ENCODE data around the gene ZNHIT1. TPM values are rescaled to one million over a fixed set of nuclear protein-coding genes. Genes with fewer than 3 reads are reported as not detected.

ZNHIT1 gene
- 10 to 100 TPM; 40.7 to 53.3 (median 52.0) TPM for total RNA-seq

- intact Hi-C loops (cut with DNase I; ENCODE audit: low total_unique reads): no loop called here
Observed at GRCh38 chr7:101217388-101218235, at the start of gene ZNHIT1, which contains the start of gene PLOD3. Gene ZNHIT1 (plus strand): TSS chr7:101218165. CDS start chr7:101218196, 31 bp downstream. Gene PLOD3 (minus strand): TSS chr7:101217581. CDS start chr7:101217274, 307 bp downstream.

GRCh38 chr7:101168412-101169049 lies 49.4 kb upstream of the ZNHIT1 start:
- H3K27ac ChIP-seq: no peak overlapping the region
- H3K4me3 ChIP-seq: no peak overlapping the region
- H3K4me1 ChIP-seq: peaks cover 6 to 24% of the 10 kb centered on the region in 2 donors

More at GRCh38 chr7:101217388-101218235, at the start of gene ZNHIT1, which contains the start of gene PLOD3:
- peak; percentile 95 to 98 for DNase-seq
- no peaks in the 10 kb centered on the region for H3K9me3 ChIP-seq
- peak within 1 kb of the TSS; percentile 91 to 93 for H3K27ac ChIP-seq
- no peaks in the 10 kb centered on the region for H3K36me3 ChIP-seq
- H3K4me3 ChIP-seq: peak within 1 kb of the TSS; percentile 68 to 72
- TF ChIP-seq CTCF (IDR thresholded peaks at IDR 0.05) (peak; percentile 3 to 34 (median 16)), POLR2A (IDR thresholded peaks at IDR 0.05) (peak; percentile 9 to 33)
- H3K4me1 ChIP-seq: peaks cover 0 to 12% of the 10 kb centered on the region in 2 donors
- H3K27me3 ChIP-seq: no peaks in the 10 kb centered on the region

GRCh38 chr7:101169110-101169837 lies 48.7 kb upstream of the ZNHIT1 start:
- Histone ChIP-seq H3K9me3 (no peaks in the 10 kb centered on the region), H3K27ac (no peak overlapping the region), H3K4me3 (no peak overlapping the region), H3K4me1 (peaks cover 6 to 21% of the 10 kb centered on the region in 2 donors), H3K27me3 (peaks cover 54 to 78% of the 10 kb centered on the region in 2 donors), H3K36me3 (no peaks in the 10 kb centered on the region)
- intact Hi-C loops (cut with DNase I; ENCODE audit: low total_unique reads): no loop called here
- no peak for DNase-seq
- TF ChIP-seq POLR2A (IDR thresholded peaks at IDR 0.05) (no peak), CTCF (IDR thresholded peaks at IDR 0.05) (no peak)

More at GRCh38 chr7:101168412-101169049, 49.4 kb upstream of the ZNHIT1 start:
- H3K36me3 ChIP-seq: no peaks in the 10 kb centered on the region
- no peak for DNase-seq
- no peaks in the 10 kb centered on the region for H3K9me3 ChIP-seq
- no peak for TF ChIP-seq CTCF (IDR thresholded peaks at IDR 0.05)
- TF ChIP-seq POLR2A (IDR thresholded peaks at IDR 0.05): no peak
- intact Hi-C loops (cut with DNase I; ENCODE audit: low total_unique reads): no loop called here
- peaks cover 55 to 75% of the 10 kb centered on the region in 2 donors for H3K27me3 ChIP-seq

- peak; percentile 53 to 67 for DNase-seq
- Histone ChIP-seq H3K36me3 (no peaks in the 10 kb centered on the region), H3K27ac (no peak overlapping the region), H3K27me3 (peaks cover 52 to 80% of the 10 kb centered on the region in 2 donors), H3K9me3 (no peaks in the 10 kb centered on the region), H3K4me1 (peaks cover 3 to 17% of the 10 kb centered on the region in 2 donors), H3K4me3 (no peak overlapping the region)
- TF ChIP-seq CTCF (IDR thresholded peaks at IDR 0.05): peak; percentile 68 to 84 (median 79)
- TF ChIP-seq POLR2A (IDR thresholded peaks at IDR 0.05): no peak
- intact Hi-C loops (cut with DNase I; ENCODE audit: low total_unique reads): no loop called here
Observed at GRCh38 chr7:101169838-101170551, 48.0 kb upstream of the ZNHIT1 start.
